Mucosa of gallbladder (tissue), 1 donor: ENCODE results near the gene MAP3K6. TPM values are rescaled to one million over a fixed set of nuclear protein-coding genes. Genes with fewer than 3 reads are reported as not detected.
"Not testable (repeated sequence)": the region's sequence is repeated elsewhere in the genome, so short reads cannot be mapped to it uniquely, and the experiment has no call there.

Source experiments
- DNase-seq: peaks from one replicate; pipeline ENCODE4 v3.0.0-alpha.2; 2020; ENCODE audit warnings: low spot score
- total RNA-seq: library from RNA; stranded (reverse); gene quantifications from one replicate; pipeline ENCODE4 v1.2.1, GENCODE V29; 2021
- donor health status: DM: no; HTN: no; CAD: no.

The MAP3K6 gene
- 50.9 TPM for total RNA-seq

GRCh38 chr1:27366411-27367159, at the start of gene MAP3K6:
Gene MAP3K6, minus strand, starts transcription at chr1:27366961. Its CDS starts 364 bp downstream, at chr1:27366597.
- DNase-seq: peak; percentile 75

GRCh38 chr1:27414091-27414490, 47.3 kb upstream of the MAP3K6 start:
- DNase-seq: no peak

GRCh38 chr1:27413004-27413403, 46.2 kb upstream of the MAP3K6 start:
- no peak for DNase-seq

GRCh38 chr1:27412502-27412901, 45.7 kb upstream of the MAP3K6 start:
- no peak for DNase-seq

GRCh38 chr1:27410709-27411108, 43.9 kb upstream of the MAP3K6 start:
- no peak for DNase-seq

- no peak for DNase-seq
These were observed 42.9 kb upstream of the MAP3K6 start for GRCh38 chr1:27409669-27410068.

- DNase-seq: no peak
These were observed 41.4 kb upstream of the MAP3K6 start for GRCh38 chr1:27408151-27408550.

- DNase-seq: not testable (repeated sequence)
These were observed 40.0 kb upstream of the MAP3K6 start for GRCh38 chr1:27406791-27407190.

GRCh38 chr1:27406362-27406680, 39.6 kb upstream of the MAP3K6 start:
- no peak for DNase-seq

- not testable (repeated sequence) for DNase-seq
These were observed 39.0 kb upstream of the MAP3K6 start for GRCh38 chr1:27405598-27406361.

GRCh38 chr1:27405074-27405473, 38.3 kb upstream of the MAP3K6 start:
- DNase-seq: peak; percentile 39

GRCh38 chr1:27403931-27404330, 37.2 kb upstream of the MAP3K6 start:
- no peak for DNase-seq

GRCh38 chr1:27403065-27403726, 36.4 kb upstream of the MAP3K6 start:
- DNase-seq: peak; percentile 40

GRCh38 chr1:27402349-27402754, 35.6 kb upstream of the MAP3K6 start:
- DNase-seq: peak; percentile 84

GRCh38 chr1:27400963-27401341, 34.2 kb upstream of the MAP3K6 start:
- no peak for DNase-seq

- no peak for DNase-seq
These were observed 33.6 kb upstream of the MAP3K6 start for GRCh38 chr1:27400082-27400962.

- no peak for DNase-seq
These were observed 32.7 kb upstream of the MAP3K6 start for GRCh38 chr1:27399251-27400025.

- DNase-seq: no peak
These were observed 31.8 kb upstream of the MAP3K6 start for GRCh38 chr1:27398405-27399149.

GRCh38 chr1:27397749-27398148, 31.0 kb upstream of the MAP3K6 start:
- no peak for DNase-seq

- DNase-seq: no peak
These were observed 30.3 kb upstream of the MAP3K6 start for GRCh38 chr1:27397110-27397509.
